Tibial artery (tissue), 4 donors: ENCODE results near the gene KCNN2.
A peak's percentile ranks its signal among the peaks of the same experiment; 100 is the strongest.

Experiments
- DNase-seq, 2 donors: peaks; one replicate each; pipeline ENCODE4 v3.0.0-alpha.2; 2019
- H3K27ac ChIP-seq, 2 donors: fragments of 200-600 bp; sonication (generic) in 1 of 2; 1 replicate in 1 of 2; 2 replicates in 1 of 2; pipeline ENCODE4 v1.5.1; 2018 to 2019; ENCODE audit warnings: mild to moderate bottlenecking in 1 of 2
- H3K27me3 ChIP-seq, 2 donors: fragments of 200-600 bp; sonication (generic) in 1 of 2; one replicate each; pipeline versions ENCODE4 v1.5.1 to v1.6.0; 2016 to 2019
- H3K36me3 ChIP-seq, 3 donors: fragments of 200-600 bp; sonication (generic) in 2 of 3; one replicate each; pipeline ENCODE4 v1.5.1; 2016 to 2019; ENCODE audit warnings: mild to moderate bottlenecking in 2 of 3
- H3K4me1 ChIP-seq, 4 donors: fragments of 200-600 bp; sonication (generic) in 2 of 4; 1 replicate in 3 of 4; 2 replicates in 1 of 4; pipeline ENCODE4 v1.5.1; 2016 to 2019
- H3K4me3 ChIP-seq, 2 donors: fragments of 200-600 bp; sonication (generic) in 1 of 2; 1 replicate in 1 of 2; 2 replicates in 1 of 2; pipeline ENCODE4 v1.5.1; 2018 to 2019; ENCODE audit warnings: mild to moderate bottlenecking in 2 of 2
- H3K9me3 ChIP-seq, 3 donors: fragments of 200-600 bp; sonication (generic) in 1 of 3; one replicate each; pipeline ENCODE4 v1.5.1; 2016 to 2019
- CTCF ChIP-seq, 2 experiments: fragments of 200-600 bp in 1 of 2; fragments of 450-650 bp in 1 of 2; IDR thresholded peaks; one replicate each; pipeline ENCODE4 v1.5.1; 2017 to 2019; ENCODE audit warnings: antibody characterized with exemption in 2 of 2, mild to moderate bottlenecking in 1 of 2, moderate library complexity in 1 of 2
- intact Hi-C: fragments of 100-400 bp; cut with DNase I; formaldehyde crosslinking; loops from one replicate; pipeline ENCODE4 v1.15.0; 2023; ENCODE audit warnings: low total_unique reads

The KCNN2 gene

DNA sequence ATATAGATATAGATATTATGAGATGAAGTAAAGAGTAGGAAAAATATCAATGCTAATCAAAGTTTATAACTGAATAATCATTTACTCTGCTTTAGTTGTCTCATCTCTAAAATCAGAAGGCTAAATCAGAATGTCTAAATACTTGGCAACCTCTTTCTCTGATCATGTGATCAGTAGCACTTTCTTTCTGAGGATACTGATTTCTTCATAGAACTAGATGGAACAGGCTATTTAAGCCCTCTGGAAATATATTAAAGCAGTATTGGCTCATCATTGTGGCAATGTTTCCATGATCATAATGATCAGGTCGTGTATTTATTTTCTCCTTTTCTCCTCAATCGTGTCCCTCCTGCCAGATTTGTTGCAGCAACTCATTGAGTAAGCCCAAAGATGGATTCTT, 109.7 kb downstream of the KCNN2 start:
- peaks cover 0 to 10% (median 0%) of the 10 kb centered on the region in 4 donors for H3K4me1 ChIP-seq
- H3K27me3 ChIP-seq: no peaks in the 10 kb centered on the region
- intact Hi-C loops: no loop called here
- H3K36me3 ChIP-seq: no peaks in the 10 kb centered on the region
- H3K27ac ChIP-seq: no peak overlapping the region
- no peaks in the 10 kb centered on the region for H3K9me3 ChIP-seq
- no peak overlapping the region for H3K4me3 ChIP-seq
- no peak for TF ChIP-seq CTCF (IDR thresholded peaks at IDR 0.05)
- no peak for DNase-seq

DNA sequence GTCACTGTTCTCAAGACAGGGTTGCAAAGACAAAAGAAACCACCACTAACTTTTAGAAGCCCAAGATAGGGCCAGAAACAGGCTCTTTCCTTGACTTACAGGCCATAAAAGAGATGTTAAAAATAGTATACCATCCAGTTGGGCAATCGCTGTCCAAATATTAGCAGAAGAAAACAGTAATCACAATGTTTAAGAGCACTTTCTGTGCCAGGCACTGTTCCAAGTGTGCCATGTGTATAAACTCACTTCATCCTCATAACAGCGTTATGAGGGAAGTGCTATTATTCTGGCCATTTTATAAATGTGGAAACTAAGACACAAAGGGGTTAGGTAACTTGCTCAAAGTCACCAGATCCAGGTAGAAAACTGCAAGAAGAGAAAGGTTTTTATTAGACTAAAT, 111.7 kb downstream of the KCNN2 start:
- Histone ChIP-seq H3K27ac (peak overlapping the region; percentile 30), H3K4me3 (no peak overlapping the region), H3K36me3 (no peaks in the 10 kb centered on the region), H3K27me3 (no peaks in the 10 kb centered on the region), H3K4me1 (peaks cover 0 to 10% (median 0%) of the 10 kb centered on the region in 4 donors), H3K9me3 (no peaks in the 10 kb centered on the region)
- TF ChIP-seq CTCF (IDR thresholded peaks at IDR 0.05): no peak
- no peak for DNase-seq
- intact Hi-C loops: no loop called here

DNA sequence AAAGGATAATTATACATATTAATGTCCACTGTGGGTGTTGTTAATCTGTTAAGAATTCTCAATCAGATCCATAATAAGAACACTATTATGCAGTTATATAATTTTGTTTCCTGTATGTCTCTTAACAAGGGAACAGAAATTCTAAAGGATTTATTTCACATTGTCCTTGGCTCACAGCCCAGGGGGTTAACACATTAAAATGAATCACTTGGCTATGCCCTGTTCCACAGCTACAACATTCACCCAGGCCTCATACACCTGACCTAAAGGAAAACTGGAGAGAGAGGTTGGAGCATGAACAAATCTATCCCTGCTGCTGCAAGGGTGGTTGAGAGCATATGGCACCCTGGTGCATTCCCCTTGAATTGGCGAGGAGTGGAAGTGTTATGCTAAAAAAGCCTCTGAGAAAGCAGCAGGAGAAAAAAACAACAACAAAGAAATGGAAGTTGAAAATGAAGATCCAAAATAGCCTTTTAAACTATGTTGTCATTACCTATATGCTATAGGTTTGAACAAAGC, 116.0 kb downstream of the KCNN2 start:
- no peaks in the 10 kb centered on the region for H3K27me3 ChIP-seq
- no peak for TF ChIP-seq CTCF (IDR thresholded peaks at IDR 0.05)
- no peak overlapping the region for H3K4me3 ChIP-seq
- intact Hi-C loops: no loop called here
- H3K27ac ChIP-seq: no peak overlapping the region
- H3K9me3 ChIP-seq: no peaks in the 10 kb centered on the region
- H3K36me3 ChIP-seq: no peaks in the 10 kb centered on the region
- DNase-seq: no peak
- peaks cover 0 to 10% (median 0%) of the 10 kb centered on the region in 4 donors for H3K4me1 ChIP-seq

DNA sequence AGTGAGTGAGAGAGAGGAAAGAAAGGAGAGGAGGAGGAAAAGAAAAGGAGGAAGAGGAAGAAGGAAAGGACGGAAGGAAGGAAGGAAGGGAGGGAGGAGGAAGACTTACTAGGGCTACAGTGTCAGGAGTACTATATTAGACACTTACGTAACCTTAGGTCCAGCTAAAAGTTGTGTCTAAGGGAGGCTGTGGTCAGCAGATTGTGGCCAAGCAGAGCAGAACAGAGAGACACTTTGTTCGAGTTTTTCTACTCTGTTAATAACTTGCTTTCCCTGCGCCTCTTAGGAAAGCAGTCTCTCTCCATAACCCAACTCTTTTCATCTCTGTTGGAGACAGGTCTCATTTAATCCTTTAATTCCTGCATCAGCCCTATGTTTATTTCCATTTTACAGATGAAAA, 138.9 kb downstream of the KCNN2 start:
- no peak for TF ChIP-seq CTCF (IDR thresholded peaks at IDR 0.05)
- intact Hi-C loops: no loop called here
- H3K27ac ChIP-seq: no peak overlapping the region
- no peaks in the 10 kb centered on the region for H3K4me1 ChIP-seq
- no peaks in the 10 kb centered on the region for H3K9me3 ChIP-seq
- no peak overlapping the region for H3K4me3 ChIP-seq
- DNase-seq: no peak
- H3K27me3 ChIP-seq: no peaks in the 10 kb centered on the region
- no peaks in the 10 kb centered on the region for H3K36me3 ChIP-seq

DNA sequence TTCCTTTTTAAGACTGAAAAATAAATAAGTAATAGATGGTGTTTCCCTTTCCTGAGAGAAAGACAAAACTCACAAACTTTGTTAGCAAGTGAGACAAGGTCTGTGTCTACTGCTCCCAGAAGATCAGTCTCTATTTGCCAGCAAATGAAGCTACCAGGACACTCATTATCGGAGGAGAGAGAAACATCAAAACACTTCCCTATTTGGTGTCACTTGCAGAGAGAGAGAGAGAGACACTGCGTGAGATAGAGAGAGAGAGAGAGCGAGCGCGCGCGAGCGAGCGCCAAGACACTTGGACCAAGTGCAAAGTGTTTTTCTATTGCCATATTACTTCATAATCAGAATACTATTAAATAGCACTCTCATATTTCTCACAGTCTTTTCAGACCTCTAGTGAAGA, 142.7 kb downstream of the KCNN2 start:
- no peak for TF ChIP-seq CTCF (IDR thresholded peaks at IDR 0.05)
- Histone ChIP-seq H3K4me1 (no peaks in the 10 kb centered on the region), H3K36me3 (no peaks in the 10 kb centered on the region), H3K4me3 (no peak overlapping the region), H3K27ac (no peak overlapping the region), H3K9me3 (no peaks in the 10 kb centered on the region), H3K27me3 (no peaks in the 10 kb centered on the region)
- intact Hi-C loops: no loop called here
- DNase-seq: no peak

DNA sequence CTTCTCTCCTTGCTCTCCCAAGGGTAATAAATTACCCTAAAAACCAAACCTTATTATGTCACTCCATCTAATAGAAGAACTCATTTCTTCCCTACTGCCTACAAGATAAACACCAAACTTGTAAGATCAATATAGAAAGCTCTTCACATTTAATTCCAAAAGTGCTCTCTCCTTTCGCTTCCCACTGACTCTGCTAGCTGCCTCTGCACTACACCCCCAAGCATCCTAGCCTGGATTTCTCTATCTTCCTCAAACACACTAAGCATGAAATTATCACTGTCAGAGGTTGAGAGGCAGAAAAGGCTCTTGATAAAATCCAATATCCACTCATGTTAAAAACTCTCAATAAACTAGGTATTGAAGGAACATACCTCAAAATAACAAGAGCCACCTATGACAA, 162.4 kb downstream of the KCNN2 start:
- Histone ChIP-seq H3K36me3 (no peaks in the 10 kb centered on the region), H3K27me3 (no peaks in the 10 kb centered on the region), H3K4me3 (no peak overlapping the region), H3K4me1 (no peaks in the 10 kb centered on the region), H3K9me3 (no peaks in the 10 kb centered on the region), H3K27ac (no peak overlapping the region)
- intact Hi-C loops: no loop called here
- no peak for TF ChIP-seq CTCF (IDR thresholded peaks at IDR 0.05)
- DNase-seq: no peak
